Neural cell (in vitro differentiated cells): ENCODE measurements around the gene ZSCAN5A. TPM values are rescaled to one million over a fixed set of nuclear protein-coding genes. Genes with fewer than 3 reads are reported as not detected.
"Not testable (repeated sequence)": the region's sequence is repeated elsewhere in the genome, so short reads cannot be mapped to it uniquely, and the experiment has no call there.

Source experiments
- H2AFZ ChIP-seq: fragments of 200-600, 300-800 bp; sonication (generic), shearing (Covaris generic); 2 replicates; pipeline ENCODE4 v1.6.0; 2014; ENCODE audit warnings: low read depth, mild to moderate bottlenecking, antibody characterized with exemption, low read length, moderate library complexity
- H3F3A ChIP-seq: fragments of 200-600 bp; shearing (Covaris generic); 2 replicates; pipeline ENCODE4 v1.6.1; 2016; ENCODE audit warnings: mild to moderate bottlenecking, moderate library complexity, mixed read lengths, antibody characterized with exemption, low read length; ENCODE audit not compliant: insufficient read depth, poor library complexity, severe bottlenecking
- H3K27ac ChIP-seq: fragments of 200-600, 300-800 bp; sonication (generic), shearing (Covaris generic); 2 replicates; pipeline ENCODE4 v1.5.1; 2014; ENCODE audit warnings: mild to moderate bottlenecking, low read length, moderate library complexity
- H3K27me3 ChIP-seq: fragments of 300-800, 200-600 bp; sonication (generic), shearing (Covaris generic); 2 replicates; pipeline ENCODE4 v1.6.0; 2014; ENCODE audit warnings: mild to moderate bottlenecking, low read depth, low read length, moderate library complexity; ENCODE audit not compliant: insufficient read depth
- H3K36me3 ChIP-seq: fragments of 300-800, 200-600 bp; sonication (generic), shearing (Covaris generic); 2 replicates; pipeline ENCODE4 v1.5.1; 2014; ENCODE audit warnings: mild to moderate bottlenecking, antibody characterized with exemption, low read length, moderate library complexity; ENCODE audit not compliant: insufficient read depth
- H3K4me2 ChIP-seq: fragments of 300-800, 200-600 bp; sonication (generic), shearing (Covaris generic); 2 replicates; pipeline ENCODE4 v1.6.0; 2014; ENCODE audit warnings: mild to moderate bottlenecking, low read length
- H3K4me3 ChIP-seq: fragments of 300-800, 200-600 bp; sonication (generic), shearing (Covaris generic); 2 replicates; pipeline ENCODE4 v1.5.1; 2014; ENCODE audit warnings: mild to moderate bottlenecking, low read length, moderate library complexity
- H3K79me2 ChIP-seq: fragments of 200-600 bp; shearing (Covaris generic); replicated peaks from 2 replicates; pipeline ENCODE4 v1.6.0; 2014; ENCODE audit warnings: mild to moderate bottlenecking, low read length, moderate library complexity; ENCODE audit not compliant: insufficient read depth
- H3K9ac ChIP-seq: fragments of 300-800, 200-600 bp; sonication (generic), shearing (Covaris generic); 2 replicates; pipeline ENCODE4 v1.6.1; 2016; ENCODE audit warnings: mild to moderate bottlenecking, low read length, mixed read lengths
- H3K9me2 ChIP-seq: fragments of 200-600 bp; shearing (Covaris generic); 2 replicates; pipeline ENCODE4 v1.6.1; 2016; ENCODE audit warnings: mild to moderate bottlenecking, low read length, mixed read lengths; ENCODE audit not compliant: insufficient read depth
- H3K9me3 ChIP-seq: fragments of 200-600, 300-800 bp; sonication (generic), shearing (Covaris generic); 2 replicates; pipeline ENCODE4 v1.6.1; 2016; ENCODE audit warnings: mild to moderate bottlenecking, mixed run types, low read length, moderate library complexity, mixed read lengths
- H4K20me1 ChIP-seq: fragments of 200-600 bp; shearing (Covaris generic); 2 replicates; pipeline ENCODE4 v1.6.1; 2016; ENCODE audit warnings: mild to moderate bottlenecking, mixed run types; ENCODE audit not compliant: insufficient read depth
- EP300 ChIP-seq: fragments of 450-650 bp; conservative IDR thresholded peaks from 2 replicates; pipeline ENCODE4 v1.6.1; 2014; ENCODE audit warnings: antibody characterized with exemption, mild to moderate bottlenecking, moderate library complexity; ENCODE audit not compliant: poor library complexity, severe bottlenecking
- EZH2 ChIP-seq: fragments of 200-600, 300-800 bp; shearing (Covaris generic), sonication (generic); IDR thresholded peaks from 2 replicates; pipeline ENCODE4 v1.6.1; 2014; ENCODE audit warnings: antibody characterized with exemption, low read length, borderline replicate concordance, mild to moderate bottlenecking; ENCODE audit not compliant: insufficient read depth, poor library complexity, severe bottlenecking
- MXI1 ChIP-seq: fragments of 450-650 bp; conservative IDR thresholded peaks from 2 replicates; pipeline ENCODE4 v1.6.1; 2014; ENCODE audit warnings: antibody characterized with exemption, mild to moderate bottlenecking; ENCODE audit not compliant: poor library complexity, severe bottlenecking
- POLR2AphosphoS5 ChIP-seq: IDR thresholded peaks from 2 replicates; pipeline ENCODE4 v1.6.1; 2012
- RAD21 ChIP-seq: fragments of 450-650 bp; conservative IDR thresholded peaks from 2 replicates; pipeline ENCODE4 v1.6.1; 2014; ENCODE audit warnings: antibody characterized with exemption, mild to moderate bottlenecking, moderate library complexity
- REST ChIP-seq: IDR thresholded peaks from 2 replicates; pipeline ENCODE4 v1.6.1; 2012; ENCODE audit warnings: borderline replicate concordance
- SMC3 ChIP-seq: fragments of 450-650 bp; conservative IDR thresholded peaks from 2 replicates; pipeline ENCODE4 v1.6.1; 2014; ENCODE audit warnings: antibody characterized with exemption, mild to moderate bottlenecking, moderate library complexity; ENCODE audit not compliant: poor library complexity
- TAF1 ChIP-seq: IDR thresholded peaks from 2 replicates; pipeline ENCODE4 v1.6.1; 2012; ENCODE audit warnings: low read depth
- polyA plus RNA-seq: library from polyadenylated mRNA; depleted of rRNA; stranded (reverse); fragments of >200 nt; gene quantifications from 2 replicates; pipeline ENCODE4 v1.2.3, GENCODE V29; 2014
- TF ChIP-seq, protein P1 (sequence below): fragments of 450-650 bp; IDR thresholded peaks from 2 replicates; pipeline ENCODE4 v1.5.1; 2014; ENCODE audit warnings: antibody characterized with exemption, mild to moderate bottlenecking, moderate library complexity; ENCODE audit not compliant: poor library complexity, severe bottlenecking

The ZSCAN5A gene
- polyA plus RNA-seq, 1 donor from 2014 or later, result 9.2 TPM

GRCh38 chr19:56177564-56178243, 136.9 kb downstream of the ZSCAN5A start:
- H3K27ac ChIP-seq, result no peak overlapping the region
- no peak overlapping the region for H3K4me2 ChIP-seq
- H2AFZ ChIP-seq, result no peak overlapping the region
- H3K36me3 ChIP-seq, result no peaks in the 10 kb centered on the region
- H3K9me3 ChIP-seq, result no peaks in the 10 kb centered on the region
- no peak overlapping the region for H3K9ac ChIP-seq
- no peak overlapping the region for H3K4me3 ChIP-seq
- H4K20me1 ChIP-seq, result no peaks in the 10 kb centered on the region
- TF ChIP-seq REST (no peak), MXI1 (no peak), RAD21 (no peak), POLR2AphosphoS5 (no peak), EP300 (no peak), SMC3 (no peak), TAF1 (no peak), EZH2 (no peak)
- TF ChIP-seq, protein P1, sequence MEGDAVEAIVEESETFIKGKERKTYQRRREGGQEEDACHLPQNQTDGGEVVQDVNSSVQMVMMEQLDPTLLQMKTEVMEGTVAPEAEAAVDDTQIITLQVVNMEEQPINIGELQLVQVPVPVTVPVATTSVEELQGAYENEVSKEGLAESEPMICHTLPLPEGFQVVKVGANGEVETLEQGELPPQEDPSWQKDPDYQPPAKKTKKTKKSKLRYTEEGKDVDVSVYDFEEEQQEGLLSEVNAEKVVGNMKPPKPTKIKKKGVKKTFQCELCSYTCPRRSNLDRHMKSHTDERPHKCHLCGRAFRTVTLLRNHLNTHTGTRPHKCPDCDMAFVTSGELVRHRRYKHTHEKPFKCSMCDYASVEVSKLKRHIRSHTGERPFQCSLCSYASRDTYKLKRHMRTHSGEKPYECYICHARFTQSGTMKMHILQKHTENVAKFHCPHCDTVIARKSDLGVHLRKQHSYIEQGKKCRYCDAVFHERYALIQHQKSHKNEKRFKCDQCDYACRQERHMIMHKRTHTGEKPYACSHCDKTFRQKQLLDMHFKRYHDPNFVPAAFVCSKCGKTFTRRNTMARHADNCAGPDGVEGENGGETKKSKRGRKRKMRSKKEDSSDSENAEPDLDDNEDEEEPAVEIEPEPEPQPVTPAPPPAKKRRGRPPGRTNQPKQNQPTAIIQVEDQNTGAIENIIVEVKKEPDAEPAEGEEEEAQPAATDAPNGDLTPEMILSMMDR, result no peak
- no peaks in the 10 kb centered on the region for H3K9me2 ChIP-seq
- H3F3A ChIP-seq, result no peaks in the 10 kb centered on the region
- H3K27me3 ChIP-seq, result no peaks in the 10 kb centered on the region
- H3K79me2 ChIP-seq, result no peaks in the 10 kb centered on the region

DNA sequence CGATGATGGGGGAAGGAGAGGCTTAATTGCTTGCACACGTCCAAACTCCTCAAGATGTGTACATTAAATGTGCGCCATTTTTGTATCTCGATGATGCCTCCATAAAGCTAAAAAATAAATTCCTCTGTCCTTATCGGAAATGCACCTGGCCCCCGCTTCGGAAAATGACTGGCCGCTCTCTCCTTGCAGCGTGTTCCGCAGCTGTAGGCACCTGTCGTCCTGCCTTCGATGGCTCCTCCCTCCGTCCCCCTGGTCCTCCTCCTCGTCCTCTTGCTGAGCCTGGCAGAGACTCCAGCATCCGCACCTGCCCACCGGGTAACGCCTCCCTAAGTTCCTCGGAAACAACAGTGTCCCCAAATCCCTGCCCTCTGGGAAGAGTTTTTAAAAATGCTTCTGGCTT, 137.8 kb downstream of the ZSCAN5A start:
- Histone ChIP-seq H3K9me3 (no peaks in the 10 kb centered on the region), H4K20me1 (no peaks in the 10 kb centered on the region), H3K79me2 (no peaks in the 10 kb centered on the region), H3K27me3 (no peaks in the 10 kb centered on the region), H3K9ac (no peak overlapping the region), H2AFZ (no peak overlapping the region), H3F3A (no peaks in the 10 kb centered on the region), H3K9me2 (no peaks in the 10 kb centered on the region), H3K4me3 (no peak overlapping the region), H3K36me3 (no peaks in the 10 kb centered on the region), H3K27ac (no peak overlapping the region), H3K4me2 (no peak overlapping the region)
- no peak for TF ChIP-seq TAF1
- no peak for TF ChIP-seq SMC3
- no peak for TF ChIP-seq REST
- no peak for TF ChIP-seq EP300
- no peak for TF ChIP-seq MXI1
- no peak for TF ChIP-seq EZH2
- TF ChIP-seq RAD21, result no peak
- TF ChIP-seq, protein P1, result no peak
- TF ChIP-seq POLR2AphosphoS5, result no peak

DNA sequence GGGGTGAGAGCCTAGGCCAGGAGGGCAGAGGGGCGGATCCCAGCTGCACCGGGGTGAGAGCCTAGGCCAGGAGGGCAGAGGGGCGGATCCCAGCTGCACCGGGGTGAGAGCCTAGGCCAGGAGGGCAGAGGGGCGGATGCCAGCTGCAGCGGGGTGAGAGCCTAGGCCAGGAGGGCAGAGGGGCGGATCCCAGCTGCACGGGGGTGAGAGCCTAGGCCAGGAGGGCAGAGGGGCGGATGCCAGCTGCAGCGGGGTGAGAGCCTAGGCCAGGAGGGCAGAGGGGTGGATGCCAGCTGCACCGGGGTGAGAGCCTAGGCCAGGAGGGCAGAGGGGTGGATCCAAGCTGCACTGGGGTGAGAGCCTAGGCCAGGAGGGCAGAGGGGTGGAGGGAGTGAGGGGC, 138.3 kb downstream of the ZSCAN5A start:
- not testable (repeated sequence) for H3K27me3 ChIP-seq, H3K4me2 ChIP-seq, H3K9me3 ChIP-seq, H3K79me2 ChIP-seq, H3K36me3 ChIP-seq, H3F3A ChIP-seq, H4K20me1 ChIP-seq, H3K9ac ChIP-seq, H3K27ac ChIP-seq, H3K4me3 ChIP-seq, H2AFZ ChIP-seq, H3K9me2 ChIP-seq
